CD4-positive, alpha-beta T cell (primary cell): ENCODE data around the gene ZNF492. TPM values are rescaled to one million over a fixed set of nuclear protein-coding genes. Genes with fewer than 3 reads are reported as not detected.

Experiments
- ATAC-seq: fragments of 200-7000 bp; cut with Tn5 transposase; one replicate; pipeline ENCODE4 v1.10.0; 2022; ENCODE audit warnings: mild to moderate bottlenecking; ENCODE audit not compliant: poor library complexity
- CTCF ChIA-PET: fragments of 350-600 bp; sonication (Branson Sonifier 250); formaldehyde crosslinking; loops from one replicate; lab custom pipeline; 2021; ENCODE audit warnings: antibody characterized with exemption, inconsistent platforms; lab: Charles Lee
- POLR2A ChIA-PET: fragments of 350-600 bp; sonication (Branson Sonifier 250); formaldehyde crosslinking; loops from one replicate; lab custom pipeline; 2021; ENCODE audit warnings: antibody characterized with exemption, inconsistent platforms; lab: Charles Lee
- DNase-seq, 14 experiments: peaks; one replicate each; pipeline ENCODE4 v3.0.0-alpha.2; 2013 to 2020; ENCODE audit warnings: mixed read lengths in 2 of 14
- H3K27ac ChIP-seq, 2 donors: one replicate each; pipeline versions ENCODE4 v1.5.1 to v1.7.0; 2013; ENCODE audit warnings: low read length in 2 of 2, low read depth in 1 of 2, mild to moderate bottlenecking in 1 of 2
- H3K27me3 ChIP-seq, 2 experiments: 1 replicate in 1 of 2; 2 replicates in 1 of 2; pipeline versions ENCODE4 v1.6.1 to v1.7.0; 2013; ENCODE audit warnings: low read length in 2 of 2, control low read depth in 1 of 2, mild to moderate bottlenecking in 1 of 2, moderate library complexity in 1 of 2; ENCODE audit not compliant: insufficient read depth in 2 of 2, control insufficient read depth in 1 of 2
- H3K36me3 ChIP-seq: one replicate; pipeline ENCODE4 v1.6.1; 2013; ENCODE audit warnings: low read length, control low read depth; ENCODE audit not compliant: insufficient read depth
- H3K4me1 ChIP-seq: one replicate; pipeline ENCODE4 v1.6.1; 2013; ENCODE audit warnings: low read length, control low read depth; ENCODE audit not compliant: insufficient read depth
- H3K4me3 ChIP-seq: one replicate; pipeline ENCODE4 v1.5.1; 2013; ENCODE audit warnings: mild to moderate bottlenecking, low read length, moderate library complexity
- H3K9me3 ChIP-seq, 2 experiments: 1 replicate in 1 of 2; 2 replicates in 1 of 2; pipeline versions ENCODE4 v1.6.1 to v1.7.0; 2013; ENCODE audit warnings: low read length in 2 of 2, mild to moderate bottlenecking in 2 of 2, control low read depth in 1 of 2, moderate library complexity in 1 of 2; ENCODE audit not compliant: control insufficient read depth in 1 of 2, insufficient read depth in 1 of 2
- H3K27ac Mint-ChIP-seq: one replicate; pipeline ENCODE4 v1.8.0; 2020; ENCODE audit warnings: mixed read lengths
- H3K27me3 Mint-ChIP-seq: one replicate; pipeline ENCODE4 v1.8.0; 2021; ENCODE audit warnings: mixed read lengths
- H3K36me3 Mint-ChIP-seq: one replicate; pipeline ENCODE4 v1.8.0; 2021; ENCODE audit warnings: low read depth, mixed read lengths
- H3K4me1 Mint-ChIP-seq: one replicate; pipeline ENCODE4 v1.8.0; 2021; ENCODE audit warnings: low read depth, mixed read lengths
- H3K4me3 Mint-ChIP-seq: one replicate; pipeline ENCODE4 v1.8.0; 2020; ENCODE audit warnings: mild to moderate bottlenecking, mixed read lengths
- H3K9me3 Mint-ChIP-seq: one replicate; pipeline ENCODE4 v1.8.0; 2020; ENCODE audit warnings: mixed read lengths
- intact Hi-C, 2 experiments: fragments of 100-400 bp; cut with DNase I in 1 of 2; cut with micrococcal nuclease in 1 of 2; formaldehyde crosslinking; loops; one replicate each; pipeline versions ENCODE4 v1.15.1 to v1.9.0; 2023 to 2025; cut with DNase I, micrococcal nuclease
- total RNA-seq, 174 experiments: library from RNA in 2 of 174; stranded (reverse) in 2 of 174; gene quantifications; one replicate each; pipeline ENCODE4 v1.2.3 and lab custom pipeline; 2021 to 2026
- TF ChIP-seq, protein P1 (sequence below): fragments of 200-600 bp; IDR thresholded peaks from one replicate; pipeline ENCODE4 v1.8.0; 2022; ENCODE audit warnings: antibody characterized with exemption, mild to moderate bottlenecking

ZNF492 gene
- total RNA-seq, 2 experiments from 2014 or later: 1.1 to 1.2 TPM

DNA sequence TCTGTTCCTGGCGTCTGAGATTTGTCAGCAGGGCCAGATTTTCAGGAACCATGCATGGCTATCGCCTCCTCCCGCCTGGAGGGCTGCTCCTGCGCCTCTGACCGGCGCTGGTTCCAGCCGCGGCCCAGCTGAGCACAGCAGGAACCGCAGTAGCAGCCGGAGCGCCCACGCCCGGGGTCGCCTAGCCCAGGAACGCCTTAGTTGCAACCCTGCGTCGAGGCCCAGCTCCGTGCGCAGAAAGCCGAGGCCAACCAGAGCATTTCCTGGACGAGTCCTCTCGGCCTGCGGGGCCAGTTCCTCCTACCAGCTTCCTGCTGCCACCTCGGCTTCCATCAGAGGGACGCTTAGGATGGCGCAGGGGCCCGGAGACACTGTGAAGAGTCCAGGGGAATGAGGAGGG is 74.9 kb downstream of the ZNF492 start:
- Mint-ChIP-seq H3K4me3 (no peak overlapping the region), H3K36me3 (no peaks in the 10 kb centered on the region), H3K27me3 (no peaks in the 10 kb centered on the region), H3K9me3 (peaks cover 4% of the 10 kb centered on the region), H3K27ac (no peak overlapping the region), H3K4me1 (no peaks in the 10 kb centered on the region)
- DNase-seq: no peak
- no peak for ATAC-seq
- POLR2A ChIA-PET: no interaction called here
- Histone ChIP-seq H3K27me3 (no peaks in the 10 kb centered on the region), H3K4me1 (no peaks in the 10 kb centered on the region), H3K36me3 (no peaks in the 10 kb centered on the region), H3K27ac (no peak overlapping the region), H3K4me3 (no peak overlapping the region), H3K9me3 (peaks cover 3 to 31% of the 10 kb centered on the region in 2 experiments)
- CTCF ChIA-PET: no interaction called here
- intact Hi-C loops: no loop called here
- TF ChIP-seq, protein P1, sequence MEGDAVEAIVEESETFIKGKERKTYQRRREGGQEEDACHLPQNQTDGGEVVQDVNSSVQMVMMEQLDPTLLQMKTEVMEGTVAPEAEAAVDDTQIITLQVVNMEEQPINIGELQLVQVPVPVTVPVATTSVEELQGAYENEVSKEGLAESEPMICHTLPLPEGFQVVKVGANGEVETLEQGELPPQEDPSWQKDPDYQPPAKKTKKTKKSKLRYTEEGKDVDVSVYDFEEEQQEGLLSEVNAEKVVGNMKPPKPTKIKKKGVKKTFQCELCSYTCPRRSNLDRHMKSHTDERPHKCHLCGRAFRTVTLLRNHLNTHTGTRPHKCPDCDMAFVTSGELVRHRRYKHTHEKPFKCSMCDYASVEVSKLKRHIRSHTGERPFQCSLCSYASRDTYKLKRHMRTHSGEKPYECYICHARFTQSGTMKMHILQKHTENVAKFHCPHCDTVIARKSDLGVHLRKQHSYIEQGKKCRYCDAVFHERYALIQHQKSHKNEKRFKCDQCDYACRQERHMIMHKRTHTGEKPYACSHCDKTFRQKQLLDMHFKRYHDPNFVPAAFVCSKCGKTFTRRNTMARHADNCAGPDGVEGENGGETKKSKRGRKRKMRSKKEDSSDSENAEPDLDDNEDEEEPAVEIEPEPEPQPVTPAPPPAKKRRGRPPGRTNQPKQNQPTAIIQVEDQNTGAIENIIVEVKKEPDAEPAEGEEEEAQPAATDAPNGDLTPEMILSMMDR: no peak

Other genes with a start within 250 kb of the ZNF492 start
- not detected for gene ZNF98, start 212.0 kb upstream of the ZNF492 start, total RNA-seq
- gene ZNF99, start 149.8 kb downstream of the ZNF492 start, total RNA-seq: not detected
- gene ZNF723, start 198.0 kb downstream of the ZNF492 start, total RNA-seq: not detected